HG03135 (cell line): ENCODE results near the gene TSC22D1.

Source experiments
- ATAC-seq: cut with Tn5 transposase; IDR thresholded peaks from one replicate; pipeline ENCODE4 v1.9.1; 2021; ENCODE audit warnings: mild to moderate bottlenecking, moderate library complexity; ENCODE audit not compliant: unreplicated experiment

TSC22D1 gene

GRCh38 chr13:44434766-44435141, 141.4 kb downstream of the TSC22D1 start:
- ATAC-seq = no peak

GRCh38 chr13:44433863-44434765, 142.0 kb downstream of the TSC22D1 start:
- ATAC-seq = no peak

GRCh38 chr13:44432650-44433049, 143.5 kb downstream of the TSC22D1 start:
- no peak for ATAC-seq

GRCh38 chr13:44431150-44431549, 145.0 kb downstream of the TSC22D1 start:
- no peak for ATAC-seq

- ATAC-seq = no peak
Observed at GRCh38 chr13:44429311-44429710, 146.8 kb downstream of the TSC22D1 start.

GRCh38 chr13:44426461-44426860, 149.7 kb downstream of the TSC22D1 start:
- no peak for ATAC-seq

GRCh38 chr13:44425815-44426078, 150.4 kb downstream of the TSC22D1 start:
- ATAC-seq = no peak

GRCh38 chr13:44425041-44425814, 150.9 kb downstream of the TSC22D1 start:
- ATAC-seq = no peak

- ATAC-seq = no peak
Observed at GRCh38 chr13:44423824-44424223, 152.3 kb downstream of the TSC22D1 start.

GRCh38 chr13:44422755-44423643, 153.1 kb downstream of the TSC22D1 start:
- ATAC-seq = no peak

- no peak for ATAC-seq
Observed at GRCh38 chr13:44421853-44422525, 154.1 kb downstream of the TSC22D1 start.

GRCh38 chr13:44420376-44421220, 155.5 kb downstream of the TSC22D1 start:
- ATAC-seq = no peak

GRCh38 chr13:44417876-44418275, 158.3 kb downstream of the TSC22D1 start:
- no peak for ATAC-seq

- no peak for ATAC-seq
Observed at GRCh38 chr13:44417446-44417845, 158.7 kb downstream of the TSC22D1 start.

- ATAC-seq = no peak
Observed at GRCh38 chr13:44416744-44417143, 159.4 kb downstream of the TSC22D1 start.

GRCh38 chr13:44416301-44416700, 159.8 kb downstream of the TSC22D1 start:
- ATAC-seq = no peak

GRCh38 chr13:44415815-44416214, 160.3 kb downstream of the TSC22D1 start:
- ATAC-seq = no peak

GRCh38 chr13:44414716-44415115, 161.4 kb downstream of the TSC22D1 start:
- no peak for ATAC-seq

GRCh38 chr13:44413095-44413494, 163.0 kb downstream of the TSC22D1 start:
- ATAC-seq = no peak
